Naive thymus-derived CD4-positive, alpha-beta T cell (primary cell): ENCODE data around the gene F13A1. TPM values are rescaled to one million over a fixed set of nuclear protein-coding genes. Genes with fewer than 3 reads are reported as not detected.

Source experiments
- ATAC-seq: fragments of 150-1000 bp; cut with Tn5 transposase; 2 replicates; pipeline ENCODE4 v1.10.0; 2021; ENCODE audit warnings: mild to moderate bottlenecking, moderate library complexity
- CTCF ChIA-PET: fragments of 350-600 bp; sonication (Branson Sonifier 250); formaldehyde crosslinking; loops from one replicate; lab custom pipeline; 2021; ENCODE audit warnings: antibody characterized with exemption; lab: Charles Lee
- POLR2A ChIA-PET: fragments of 350-600 bp; sonication (Branson Sonifier 250); formaldehyde crosslinking; loops from one replicate; lab custom pipeline; 2021; ENCODE audit warnings: antibody characterized with exemption, inconsistent platforms; lab: Charles Lee
- DNase-seq, 9 donors: peaks; one replicate each; pipeline versions ENCODE4 v3.0.0 to v3.0.0-alpha.2; 2020 to 2022; ENCODE audit warnings: mixed read lengths in 1 of 9
- H3K27ac ChIP-seq: one replicate; pipeline ENCODE4 v1.7.0; 2013; ENCODE audit warnings: mild to moderate bottlenecking, low read depth, low read length, moderate library complexity
- H3K27me3 ChIP-seq, 2 donors: one replicate each; pipeline ENCODE4 v1.7.0; 2013; ENCODE audit warnings: low read length in 2 of 2, mild to moderate bottlenecking in 2 of 2, moderate library complexity in 2 of 2; ENCODE audit not compliant: control insufficient read depth in 2 of 2, insufficient read depth in 2 of 2
- H3K36me3 ChIP-seq, 3 experiments: 1 replicate in 2 of 3; 2 replicates in 1 of 3; pipeline ENCODE4 v1.7.0; 2013; ENCODE audit warnings: low read length in 3 of 3, mild to moderate bottlenecking in 3 of 3, moderate library complexity in 1 of 3; ENCODE audit not compliant: insufficient read depth in 3 of 3, control insufficient read depth in 2 of 3
- H3K4me1 ChIP-seq, 2 donors: one replicate each; pipeline ENCODE4 v1.7.0; 2013; ENCODE audit warnings: low read length in 2 of 2, mild to moderate bottlenecking in 2 of 2, moderate library complexity in 1 of 2; ENCODE audit not compliant: control insufficient read depth in 2 of 2, insufficient read depth in 2 of 2
- H3K4me3 ChIP-seq: 2 replicates; pipeline ENCODE4 v1.7.0; 2013; ENCODE audit warnings: mild to moderate bottlenecking, low read length
- H3K9me3 ChIP-seq, 3 experiments: 1 replicate in 2 of 3; 2 replicates in 1 of 3; pipeline ENCODE4 v1.7.0; 2013; ENCODE audit warnings: low read length in 3 of 3; ENCODE audit not compliant: control insufficient read depth in 2 of 3
- H3K27ac Mint-ChIP-seq, 9 donors: one replicate each; pipeline ENCODE4 v1.8.0; 2020 to 2022; ENCODE audit warnings: mixed read lengths in 9 of 9, mild to moderate bottlenecking in 8 of 9, moderate library complexity in 5 of 9, inconsistent platforms in 2 of 9
- H3K27me3 Mint-ChIP-seq, 5 donors: one replicate each; pipeline ENCODE4 v1.8.0; 2021 to 2022; ENCODE audit warnings: mixed read lengths in 5 of 5, mild to moderate bottlenecking in 1 of 5
- H3K36me3 Mint-ChIP-seq, 5 donors: one replicate each; pipeline ENCODE4 v1.8.0; 2020 to 2022; ENCODE audit warnings: mixed read lengths in 5 of 5, mild to moderate bottlenecking in 3 of 5, inconsistent platforms in 1 of 5
- H3K4me1 Mint-ChIP-seq, 7 donors: one replicate each; pipeline ENCODE4 v1.8.0; 2020 to 2022; ENCODE audit warnings: mixed read lengths in 7 of 7, mild to moderate bottlenecking in 3 of 7, inconsistent platforms in 1 of 7
- H3K4me3 Mint-ChIP-seq, 10 donors: one replicate each; pipeline ENCODE4 v1.8.0; 2020 to 2022; ENCODE audit warnings: mild to moderate bottlenecking in 10 of 10, mixed read lengths in 10 of 10, moderate library complexity in 6 of 10, inconsistent platforms in 2 of 10
- H3K9me3 Mint-ChIP-seq, 11 donors: one replicate each; pipeline ENCODE4 v1.8.0; 2020 to 2022; ENCODE audit warnings: mixed read lengths in 11 of 11, mild to moderate bottlenecking in 4 of 11, inconsistent platforms in 1 of 11, moderate library complexity in 1 of 11
- intact Hi-C, 2 donors: fragments of 100-400 bp; cut with micrococcal nuclease; formaldehyde crosslinking; loops; one replicate each; pipeline ENCODE4 v1.15.1; 2023
- polyA plus RNA-seq, 2 donors: library from polyadenylated mRNA; unstranded; fragments of 300-500 nt; fragmentation: Illumina TruSeq; gene quantifications; one replicate each; pipeline ENCODE4 v1.2.3, GENCODE V29; 2021
- total RNA-seq, 6 experiments: library from RNA in 5 of 6; stranded (reverse) in 5 of 6; gene quantifications; 1 replicate in 5 of 6; 2 replicates in 1 of 6; pipeline ENCODE4 v1.2.3 and lab custom pipeline; 2021 to 2026

F13A1 gene
- total and polyA plus RNA-seq, 7 experiments from 2014 or later: 0.04 to 42.2 (median 3.0) TPM; not detected in 1

DNA sequence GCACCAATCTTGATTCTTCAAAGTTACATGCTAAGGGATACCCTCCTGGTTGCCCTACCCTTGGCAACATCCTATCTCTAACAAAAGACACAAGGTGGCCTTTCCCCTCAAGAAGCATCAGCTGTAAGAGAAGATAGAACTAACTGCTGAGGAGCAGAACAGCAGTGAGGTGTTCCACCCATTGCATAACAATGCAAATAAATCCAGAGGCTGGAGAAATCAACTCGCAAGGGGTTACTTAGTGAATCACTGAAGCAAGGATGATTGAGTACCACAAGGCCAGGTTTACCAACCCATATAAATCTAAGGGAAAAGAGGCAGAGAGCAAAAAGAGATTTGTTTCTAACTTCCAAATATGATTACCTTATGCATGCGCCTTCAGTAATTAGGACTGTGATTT, 36.7 kb downstream of the F13A1 start:
- no peaks in the 10 kb centered on the region for H3K4me1 Mint-ChIP-seq
- ChIA-PET CTCF (no interaction called here), POLR2A (no interaction called here)
- no peaks in the 10 kb centered on the region for H3K9me3 ChIP-seq
- no peaks in the 10 kb centered on the region for H3K36me3 ChIP-seq
- H3K27me3 Mint-ChIP-seq: peaks cover under 1 to 11% (median 5%) of the 10 kb centered on the region in 5 donors
- H3K27ac ChIP-seq: no peak overlapping the region
- no peaks in the 10 kb centered on the region for H3K36me3 Mint-ChIP-seq
- intact Hi-C loops: no loop called here
- H3K9me3 Mint-ChIP-seq: no peaks in the 10 kb centered on the region
- H3K4me1 ChIP-seq: no peaks in the 10 kb centered on the region
- no peak for ATAC-seq
- H3K4me3 ChIP-seq: no peak overlapping the region
- no peaks in the 10 kb centered on the region for H3K27me3 ChIP-seq
- H3K27ac Mint-ChIP-seq: no peak overlapping the region
- H3K4me3 Mint-ChIP-seq: no peak overlapping the region
- no peak for DNase-seq

DNA sequence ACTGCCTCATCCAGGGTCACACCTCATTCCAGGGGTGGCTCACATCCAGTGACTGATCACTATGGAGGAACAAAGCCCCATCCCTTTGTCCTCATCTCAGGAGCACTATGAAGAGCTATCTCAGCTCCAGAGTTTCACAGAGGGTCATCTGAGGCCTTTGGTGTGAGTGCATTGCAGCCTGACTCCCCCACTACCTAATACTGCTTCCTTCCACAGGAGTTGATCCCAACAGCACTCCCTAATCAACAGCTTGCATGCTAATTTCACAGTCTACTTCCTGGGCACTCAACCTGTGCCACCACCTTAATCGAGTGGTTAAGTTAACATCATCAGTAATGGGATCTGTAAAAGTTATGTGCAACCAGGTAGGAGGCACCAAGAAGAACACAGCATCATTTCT, 37.7 kb downstream of the F13A1 start:
- ChIA-PET POLR2A (no interaction called here), CTCF (no interaction called here)
- no peak overlapping the region for H3K27ac Mint-ChIP-seq
- Histone ChIP-seq H3K36me3 (no peaks in the 10 kb centered on the region), H3K4me1 (no peaks in the 10 kb centered on the region), H3K27ac (no peak overlapping the region), H3K27me3 (no peaks in the 10 kb centered on the region), H3K9me3 (no peaks in the 10 kb centered on the region), H3K4me3 (no peak overlapping the region)
- no peaks in the 10 kb centered on the region for H3K36me3 Mint-ChIP-seq
- no peak overlapping the region for H3K4me3 Mint-ChIP-seq
- intact Hi-C loops: no loop called here
- no peak for DNase-seq
- H3K9me3 Mint-ChIP-seq: no peaks in the 10 kb centered on the region
- H3K27me3 Mint-ChIP-seq: peaks cover 7 to 21% (median 11%) of the 10 kb centered on the region in 5 donors
- no peaks in the 10 kb centered on the region for H3K4me1 Mint-ChIP-seq
- ATAC-seq: no peak

DNA sequence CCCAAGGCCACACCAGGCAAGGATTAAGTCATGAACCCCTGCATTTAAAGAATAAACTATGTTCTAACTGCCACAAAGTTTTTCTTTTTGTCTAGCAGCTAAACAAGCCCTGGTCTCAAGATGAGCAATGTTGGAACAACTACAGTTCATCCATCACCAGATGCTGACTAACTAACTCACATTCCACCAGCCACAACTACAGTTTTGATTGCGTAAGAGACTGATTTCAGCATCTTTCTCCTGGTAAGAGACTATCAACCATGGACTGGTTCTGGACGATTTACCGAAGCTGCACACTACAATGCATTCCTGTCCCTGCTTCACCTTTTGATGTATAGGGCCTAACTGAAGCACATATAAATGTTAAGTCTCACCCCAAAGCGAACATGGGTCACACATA, 43.0 kb downstream of the F13A1 start:
- ATAC-seq (peak; percentile 37), DNase-seq (no peak)
- intact Hi-C loops: no loop called here
- CTCF ChIA-PET: no interaction called here
- Mint-ChIP-seq H3K36me3 (no peaks in the 10 kb centered on the region), H3K27ac (no peak overlapping the region), H3K4me3 (no peak overlapping the region), H3K9me3 (peaks cover 0 to 3% (median 0%) of the 10 kb centered on the region in 11 donors), H3K4me1 (no peaks in the 10 kb centered on the region), H3K27me3 (peaks cover 6 to 48% (median 25%) of the 10 kb centered on the region in 5 donors)
- POLR2A ChIA-PET: no interaction called here
- no peaks in the 10 kb centered on the region for H3K36me3 ChIP-seq
- no peak overlapping the region for H3K27ac ChIP-seq
- no peaks in the 10 kb centered on the region for H3K4me1 ChIP-seq
- no peaks in the 10 kb centered on the region for H3K9me3 ChIP-seq
- no peaks in the 10 kb centered on the region for H3K27me3 ChIP-seq
- H3K4me3 ChIP-seq: no peak overlapping the region

DNA sequence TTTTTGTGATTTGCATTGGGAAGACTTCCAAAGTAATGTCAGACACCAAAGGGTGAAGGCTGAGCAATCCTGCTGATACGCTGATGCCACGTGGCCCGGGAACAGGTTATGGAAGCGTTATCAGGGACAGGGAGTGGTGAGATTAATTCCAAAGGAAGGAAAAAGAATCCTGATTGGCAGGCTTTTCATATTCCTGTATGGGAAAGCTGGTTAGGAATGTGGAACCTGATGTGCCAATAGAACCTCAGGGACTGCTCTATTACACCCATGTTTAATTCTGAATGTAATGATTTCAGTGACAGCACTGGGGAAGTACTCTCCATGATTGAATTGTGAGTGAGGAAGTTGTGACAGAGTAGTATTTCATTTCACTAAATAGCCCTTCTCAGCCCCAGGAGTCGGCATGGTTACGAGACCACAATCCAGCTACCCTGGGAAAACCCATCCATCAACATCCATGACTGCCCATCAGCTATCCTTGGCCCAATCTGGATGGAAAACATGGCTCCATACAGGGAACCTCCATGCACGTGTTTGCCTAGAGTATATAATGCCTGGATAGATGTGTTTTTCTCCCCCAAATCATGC, 49.4 kb downstream of the F13A1 start:
- Mint-ChIP-seq H3K9me3 (peaks cover 0 to 28% (median 4%) of the 10 kb centered on the region in 11 donors), H3K27me3 (peaks cover 5 to 66% (median 38%) of the 10 kb centered on the region in 5 donors), H3K36me3 (peaks cover 0 to 4% (median 0%) of the 10 kb centered on the region in 5 donors)

DNA sequence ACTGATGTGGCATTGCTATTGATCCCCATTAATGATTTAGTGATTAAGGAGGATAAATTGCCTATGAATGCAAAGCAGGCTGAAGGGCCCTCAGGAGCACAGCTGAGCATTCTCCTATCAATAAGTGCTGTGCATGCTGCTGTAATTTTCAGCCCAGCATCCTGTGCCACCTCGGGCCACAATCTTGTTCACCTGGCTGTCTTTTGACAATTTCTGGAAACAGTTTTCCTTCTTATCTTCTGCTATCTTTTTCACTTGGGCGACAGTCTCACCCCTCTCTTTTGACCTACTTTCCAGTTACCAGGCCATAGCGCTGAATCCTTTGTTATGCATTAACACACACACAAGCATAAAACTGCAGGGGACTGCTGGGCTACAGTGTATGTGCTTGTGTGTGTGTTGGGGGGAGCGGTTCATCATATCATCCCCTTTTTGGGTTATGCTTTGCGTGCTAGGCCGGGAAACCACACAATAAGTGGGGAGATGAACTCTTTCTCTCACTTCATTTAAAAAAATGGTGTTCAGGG, 60.2 kb downstream of the F13A1 start:
- Histone ChIP-seq H3K27me3 (no peaks in the 10 kb centered on the region), H3K36me3 (no peaks in the 10 kb centered on the region), H3K9me3 (no peaks in the 10 kb centered on the region), H3K4me1 (no peaks in the 10 kb centered on the region), H3K4me3 (no peak overlapping the region), H3K27ac (no peak overlapping the region)
- intact Hi-C loops: no loop called here
- no peak overlapping the region for H3K4me3 Mint-ChIP-seq
- ATAC-seq (no peak), DNase-seq (no peak)
- peaks cover 0 to 6% (median 0%) of the 10 kb centered on the region in 5 donors for H3K36me3 Mint-ChIP-seq
- peaks cover 0 to 5% (median 0%) of the 10 kb centered on the region in 11 donors for H3K9me3 Mint-ChIP-seq
- POLR2A ChIA-PET: no interaction called here
- CTCF ChIA-PET: no interaction called here
- H3K4me1 Mint-ChIP-seq: peaks cover 0 to 2% (median 0%) of the 10 kb centered on the region in 7 donors
- H3K27me3 Mint-ChIP-seq: peaks cover 1 to 25% (median 14%) of the 10 kb centered on the region in 5 donors
- H3K27ac Mint-ChIP-seq: no peak overlapping the region

More for the DNA sequence above, 49.4 kb downstream of the F13A1 start:
- Mint-ChIP-seq H3K4me3 (no peak overlapping the region), H3K4me1 (no peaks in the 10 kb centered on the region), H3K27ac (no peak overlapping the region)
- Histone ChIP-seq H3K4me1 (no peaks in the 10 kb centered on the region), H3K27ac (no peak overlapping the region), H3K4me3 (no peak overlapping the region), H3K27me3 (no peaks in the 10 kb centered on the region), H3K36me3 (no peaks in the 10 kb centered on the region), H3K9me3 (peaks cover 0 to 4% (median 0%) of the 10 kb centered on the region in 3 experiments)
- ChIA-PET POLR2A (no interaction called here), CTCF (no interaction called here)
- no peak for DNase-seq
- peak; percentile 41 for ATAC-seq
- intact Hi-C loops: no loop called here

DNA sequence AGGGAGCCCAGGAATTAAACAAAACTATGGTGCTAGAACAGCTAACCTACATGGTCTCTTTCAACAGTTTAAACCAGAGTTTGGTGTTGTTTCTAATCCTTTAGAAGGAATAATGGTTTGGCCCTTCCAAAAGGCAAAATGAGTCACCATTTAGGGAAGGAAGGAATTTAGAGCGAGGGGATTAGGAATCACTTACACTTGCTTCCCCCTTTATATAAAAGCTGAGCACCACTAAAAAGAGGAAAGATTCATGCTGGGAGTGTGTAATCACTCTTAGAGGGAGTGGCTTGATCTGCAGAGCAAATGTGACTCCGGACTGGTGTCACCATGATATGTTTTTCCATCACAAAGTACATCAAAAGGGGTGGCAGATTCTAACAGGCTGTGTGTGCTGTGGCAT, 63.6 kb downstream of the F13A1 start:
- no peak overlapping the region for H3K4me3 Mint-ChIP-seq
- no peaks in the 10 kb centered on the region for H3K36me3 Mint-ChIP-seq
- peaks cover 0 to 2% (median 0%) of the 10 kb centered on the region in 7 donors for H3K4me1 Mint-ChIP-seq
- Histone ChIP-seq H3K4me1 (no peaks in the 10 kb centered on the region), H3K27ac (no peak overlapping the region), H3K9me3 (no peaks in the 10 kb centered on the region), H3K4me3 (no peak overlapping the region), H3K27me3 (no peaks in the 10 kb centered on the region), H3K36me3 (no peaks in the 10 kb centered on the region)
- ChIA-PET CTCF (no interaction called here), POLR2A (interaction anchor here (0.6 kb wide), 1 partner anchor 1153 kb away, joined by 3 read pairs; no protein-coding TSS in a partner anchor)
- intact Hi-C loops: no loop called here
- ATAC-seq (no peak), DNase-seq (no peak)
- H3K9me3 Mint-ChIP-seq: peaks cover 0 to 2% (median 0%) of the 10 kb centered on the region in 11 donors
- H3K27me3 Mint-ChIP-seq: peaks cover 3 to 24% (median 8%) of the 10 kb centered on the region in 5 donors
- no peak overlapping the region for H3K27ac Mint-ChIP-seq

DNA sequence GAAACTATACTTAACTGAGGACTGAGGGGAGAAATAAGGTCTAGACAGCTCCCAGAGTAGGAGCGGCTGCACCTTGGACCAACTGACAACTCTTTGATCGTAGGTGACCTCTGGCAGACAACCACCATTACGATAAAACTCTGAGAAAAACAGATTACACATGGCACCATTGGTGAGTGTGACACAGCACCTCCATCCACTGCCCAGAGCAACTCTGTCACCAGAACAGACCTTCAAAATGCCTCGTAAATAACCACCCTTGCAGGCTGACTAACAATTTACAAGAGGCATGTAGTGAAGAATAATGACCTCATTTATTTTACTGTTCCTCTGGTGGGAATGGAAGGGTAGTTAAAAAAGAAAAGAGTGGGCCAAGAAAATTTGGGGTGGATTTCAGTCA, 64.2 kb downstream of the F13A1 start:
- Histone ChIP-seq H3K4me3 (no peak overlapping the region), H3K27ac (no peak overlapping the region), H3K4me1 (no peaks in the 10 kb centered on the region), H3K27me3 (no peaks in the 10 kb centered on the region), H3K36me3 (no peaks in the 10 kb centered on the region), H3K9me3 (no peaks in the 10 kb centered on the region)
- no peak for ATAC-seq
- intact Hi-C loops: no loop called here
- peaks cover 10 to 31% (median 13%) of the 10 kb centered on the region in 5 donors for H3K27me3 Mint-ChIP-seq
- peaks cover 0 to 2% (median 0%) of the 10 kb centered on the region in 11 donors for H3K9me3 Mint-ChIP-seq
- POLR2A ChIA-PET: no interaction called here
- no peak overlapping the region for H3K27ac Mint-ChIP-seq
- peaks cover 0 to 2% (median 0%) of the 10 kb centered on the region in 7 donors for H3K4me1 Mint-ChIP-seq
- no peak overlapping the region for H3K4me3 Mint-ChIP-seq
- DNase-seq: no peak
- no peaks in the 10 kb centered on the region for H3K36me3 Mint-ChIP-seq
- CTCF ChIA-PET: no interaction called here
